Measurements from ENCODE around the gene WNT7B.

Gene WNT7B

GRCh38 chr22:45964926-45965527 is 11.9 kb downstream of the WNT7B start:
- no peaks in the 10 kb centered on the region for H3K36me3 Mint-ChIP-seq (ENCODE audit: low read depth)
- no peaks in the 10 kb centered on the region for H3K9me3 Mint-ChIP-seq
- no peak overlapping the region for H3K4me3 Mint-ChIP-seq
- no peak for TF ChIP-seq CTCF (IDR thresholded peaks at IDR 0.05)
- no peak overlapping the region for H3K27ac Mint-ChIP-seq
- H3K4me1 Mint-ChIP-seq, result peaks cover 8% of the 10 kb centered on the region
- no peak for DNase-seq
- peaks cover 58% of the 10 kb centered on the region for H3K27me3 Mint-ChIP-seq (ENCODE audit: low read depth, poor library complexity)

- Mint-ChIP-seq H3K4me1 (peaks cover 1% of the 10 kb centered on the region), H3K9me3 (no peaks in the 10 kb centered on the region), H3K4me3 (no peak overlapping the region), H3K36me3 (ENCODE audit: low read depth) (no peaks in the 10 kb centered on the region), H3K27me3 (ENCODE audit: low read depth, poor library complexity) (peaks cover 51% of the 10 kb centered on the region), H3K27ac (no peak overlapping the region)
- no peak for DNase-seq
- no peak for TF ChIP-seq CTCF (IDR thresholded peaks at IDR 0.05)
Observed at GRCh38 chr22:45964372-45964771, 12.6 kb downstream of the WNT7B start.

GRCh38 chr22:45963821-45964220 is 13.1 kb downstream of the WNT7B start:
- H3K27ac Mint-ChIP-seq, result no peak overlapping the region

GRCh38 chr22:45962756-45963324 is 14.1 kb downstream of the WNT7B start:
- H3K36me3 Mint-ChIP-seq (ENCODE audit: low read depth), result no peaks in the 10 kb centered on the region
- DNase-seq, result no peak
- H3K9me3 Mint-ChIP-seq, result no peaks in the 10 kb centered on the region
- H3K4me3 Mint-ChIP-seq, result no peak overlapping the region
- no peak for TF ChIP-seq CTCF (IDR thresholded peaks at IDR 0.05)
- no peaks in the 10 kb centered on the region for H3K4me1 Mint-ChIP-seq
- H3K27me3 Mint-ChIP-seq (ENCODE audit: low read depth, poor library complexity), result peaks cover 36% of the 10 kb centered on the region
- no peak overlapping the region for H3K27ac Mint-ChIP-seq

More at GRCh38 chr22:45963821-45964220, 13.1 kb downstream of the WNT7B start:
- no peak for DNase-seq
- Mint-ChIP-seq H3K4me1 (no peaks in the 10 kb centered on the region), H3K36me3 (ENCODE audit: low read depth) (no peaks in the 10 kb centered on the region), H3K4me3 (no peak overlapping the region), H3K9me3 (no peaks in the 10 kb centered on the region), H3K27me3 (ENCODE audit: low read depth, poor library complexity) (peaks cover 45% of the 10 kb centered on the region)
- TF ChIP-seq CTCF (IDR thresholded peaks at IDR 0.05), result no peak

GRCh38 chr22:45962434-45962718 is 14.6 kb downstream of the WNT7B start:
- no peaks in the 10 kb centered on the region for H3K9me3 Mint-ChIP-seq
- no peak for TF ChIP-seq CTCF (IDR thresholded peaks at IDR 0.05)
- no peaks in the 10 kb centered on the region for H3K4me1 Mint-ChIP-seq
- DNase-seq, result no peak
- H3K36me3 Mint-ChIP-seq (ENCODE audit: low read depth), result no peaks in the 10 kb centered on the region
- no peak overlapping the region for H3K27ac Mint-ChIP-seq
- no peak overlapping the region for H3K4me3 Mint-ChIP-seq
- peaks cover 31% of the 10 kb centered on the region for H3K27me3 Mint-ChIP-seq (ENCODE audit: low read depth, poor library complexity)

All from nephron progenitor cell (in vitro differentiated cells).